GM21528 (cell line): ENCODE results near the gene EPS8L2.

Experiments used
- ATAC-seq: cut with Tn5 transposase; IDR thresholded peaks from one replicate; pipeline ENCODE4 v1.9.1; 2021; ENCODE audit warnings: mild to moderate bottlenecking, moderate library complexity; ENCODE audit not compliant: unreplicated experiment, low FRiP score

Gene EPS8L2

DNA sequence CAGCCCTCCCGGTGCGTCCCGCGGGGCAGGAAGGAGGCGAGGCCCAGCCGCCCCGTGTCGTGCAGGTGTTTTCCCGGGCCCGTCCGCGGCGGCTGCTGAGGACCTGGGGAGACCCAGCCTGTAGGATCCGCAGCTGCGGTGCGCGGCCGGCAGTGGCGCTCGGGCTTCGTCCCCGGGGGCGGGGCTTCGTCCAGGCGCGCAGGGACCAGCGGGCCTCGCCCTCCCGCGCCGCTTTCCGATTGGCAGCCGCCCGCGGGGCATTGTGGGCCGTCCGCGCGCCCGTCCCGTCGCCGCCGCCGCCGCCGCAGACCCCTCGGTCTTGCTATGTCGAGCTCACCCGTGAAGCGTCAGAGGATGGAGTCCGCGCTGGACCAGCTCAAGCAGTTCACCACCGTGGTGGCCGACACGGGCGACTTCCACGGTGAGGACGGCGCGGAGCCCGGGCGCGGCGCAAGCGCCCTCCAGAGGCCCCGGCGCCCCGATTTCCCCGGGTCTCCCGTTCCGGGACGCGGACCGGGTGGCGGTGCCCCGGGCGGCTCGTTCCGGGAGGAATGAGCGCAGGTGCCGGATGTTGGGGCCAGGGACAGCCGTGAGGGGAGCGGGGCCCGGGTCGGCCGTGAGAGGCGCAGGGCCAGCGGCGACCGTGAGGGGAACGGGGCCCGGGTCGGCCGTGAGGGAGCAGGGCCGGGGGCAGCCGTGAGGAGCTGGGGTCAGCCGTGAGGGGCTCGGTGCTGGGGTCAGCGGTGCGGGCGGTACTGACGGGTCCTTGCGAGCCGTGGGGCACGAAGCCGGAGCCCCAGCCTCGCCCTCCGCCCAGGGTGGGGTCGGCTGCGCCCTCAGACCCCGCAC lies 41.4 kb downstream of the EPS8L2 start, which contains the start of gene TALDO1:
TALDO1 (plus strand) TSS at position 307 of the 849 bp plus-strand sequence; CDS start at position 325, 18 bp downstream.
- ATAC-seq = peak; percentile 85

DNA sequence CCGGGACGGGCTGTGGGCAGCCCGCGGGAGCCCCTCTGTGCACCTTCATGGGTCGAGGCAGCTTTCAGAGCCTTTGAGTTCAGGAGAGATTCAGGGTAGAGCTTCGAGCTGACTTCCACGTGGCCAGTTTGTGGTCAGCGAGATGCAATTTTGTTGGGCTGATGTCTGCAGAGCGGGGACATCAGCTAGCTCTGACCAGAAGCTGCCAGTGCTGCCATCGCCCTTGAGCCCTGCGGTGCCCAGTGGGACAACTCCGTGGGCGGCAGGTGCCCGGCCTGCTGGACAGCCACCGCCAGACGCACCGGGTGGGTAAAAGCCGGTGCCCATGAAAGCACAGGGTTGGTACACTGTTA lies 42.0 kb downstream of the EPS8L2 start:
- ATAC-seq = peak; percentile 11

DNA sequence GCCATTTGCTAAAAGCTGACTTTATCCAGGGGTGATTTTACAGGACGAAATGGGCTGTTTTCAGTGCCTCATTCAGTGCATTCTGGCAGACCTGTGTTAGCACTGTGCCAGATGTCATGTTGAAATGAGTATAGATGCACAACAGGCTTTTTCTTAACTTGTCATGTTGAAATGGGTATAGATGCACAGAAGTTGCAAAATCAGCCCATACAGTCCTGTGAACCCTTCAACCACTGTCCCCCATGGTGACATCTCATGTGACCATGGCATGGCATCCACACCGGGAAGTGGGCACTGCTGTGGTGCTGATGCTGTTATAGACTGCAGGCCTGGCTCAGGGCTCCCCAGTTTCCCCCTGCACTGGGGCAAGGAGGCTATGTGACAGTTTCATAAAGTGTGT lies 43.7 kb downstream of the EPS8L2 start:
- ATAC-seq = no peak

DNA sequence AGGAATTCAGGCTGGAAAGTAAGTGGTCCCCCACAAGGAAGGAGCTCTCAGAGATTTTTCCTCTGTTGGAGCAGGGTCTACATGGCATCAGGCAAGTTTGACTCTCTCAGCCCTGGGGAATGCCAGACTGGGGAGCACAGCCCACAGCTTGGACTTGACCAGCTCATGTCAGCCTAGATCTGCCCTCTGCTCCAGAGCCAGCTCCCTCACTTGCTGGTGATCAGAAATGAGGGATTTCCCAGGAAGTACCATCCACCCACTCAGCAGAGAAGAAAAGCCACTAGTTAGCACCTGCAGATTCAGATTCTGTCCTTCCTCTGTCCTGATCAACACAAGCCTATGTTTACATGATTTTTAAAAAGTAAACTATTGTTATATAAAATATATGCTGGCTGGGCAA lies 54.2 kb downstream of the EPS8L2 start:
- ATAC-seq = no peak

DNA sequence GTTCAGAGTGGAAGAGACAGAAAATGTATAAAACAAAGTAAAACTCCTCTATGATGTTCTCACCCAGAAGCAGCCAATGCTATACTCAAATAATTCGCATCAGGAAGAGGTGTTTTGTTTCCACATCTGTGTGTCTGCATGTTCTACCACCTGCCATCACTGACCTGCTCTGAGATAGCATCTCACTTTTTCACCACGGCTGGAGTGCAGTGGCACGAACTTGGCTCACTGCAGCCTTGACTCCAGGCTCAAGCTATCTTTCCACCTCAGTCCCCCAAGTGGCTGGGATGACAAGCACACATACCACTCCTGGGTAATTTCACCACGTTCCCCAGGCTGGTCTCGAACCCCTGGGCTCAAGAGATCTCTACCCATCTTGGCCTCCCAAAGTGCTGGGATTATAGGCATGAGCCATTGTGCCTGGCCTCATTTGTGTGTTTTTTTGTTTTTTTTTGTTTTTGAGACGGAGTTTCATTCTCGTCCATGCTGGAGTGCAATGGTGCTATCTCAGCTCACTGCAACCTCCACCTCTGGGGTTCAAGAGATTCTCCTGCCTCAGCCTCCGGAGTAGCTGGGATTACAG lies 55.6 kb downstream of the EPS8L2 start:
- no peak for ATAC-seq

DNA sequence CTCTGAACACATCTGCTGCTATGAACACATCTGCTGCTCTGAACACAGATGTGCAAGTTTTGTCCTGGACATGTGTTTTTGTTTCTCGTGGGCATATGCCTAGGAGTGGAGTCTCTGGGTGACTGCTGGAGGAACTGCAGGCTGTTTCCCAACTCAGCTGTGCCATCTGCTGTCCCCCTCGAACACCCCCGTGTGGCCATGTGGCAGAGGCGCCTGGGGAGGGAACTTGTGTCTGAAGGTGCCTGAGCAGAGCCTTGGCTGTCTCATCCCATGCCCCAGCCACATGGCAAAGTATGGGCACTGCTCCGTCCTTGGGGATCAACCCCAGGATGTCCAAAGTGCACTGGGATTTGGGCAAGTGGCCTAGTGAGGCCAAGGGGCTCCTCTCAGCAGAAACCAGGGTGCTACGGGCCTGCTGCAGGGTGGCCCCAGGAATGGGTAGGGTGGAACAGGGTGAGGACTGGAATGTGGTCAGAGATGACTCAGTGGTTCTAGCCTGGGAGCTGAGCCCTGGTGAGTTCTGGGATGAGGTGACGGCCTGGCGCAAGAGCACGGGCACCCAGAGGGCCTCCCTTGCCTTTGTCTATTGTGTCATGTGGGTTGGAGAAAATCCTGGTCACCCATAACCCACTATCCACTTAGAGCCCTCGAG lies 56.5 kb downstream of the EPS8L2 start:
- ATAC-seq = no peak

DNA sequence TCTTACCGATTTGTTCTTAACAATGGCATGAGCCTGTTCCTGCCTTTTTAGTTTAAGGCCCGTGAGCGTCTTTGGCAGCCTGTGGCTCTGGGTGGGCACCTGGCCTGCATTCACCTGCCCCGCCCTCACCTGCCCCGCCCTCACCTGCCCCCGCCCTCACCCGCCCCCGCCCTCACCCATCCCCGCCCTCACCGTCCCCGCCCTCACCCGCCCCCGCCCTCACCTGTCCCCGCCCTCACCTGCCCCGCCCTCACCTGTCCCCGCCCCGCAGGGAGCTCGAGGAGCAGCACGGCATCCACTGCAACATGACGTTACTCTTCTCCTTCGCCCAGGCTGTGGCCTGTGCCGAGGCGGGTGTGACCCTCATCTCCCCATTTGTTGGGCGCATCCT lies 57.0 kb downstream of the EPS8L2 start:
- ATAC-seq = no peak

DNA sequence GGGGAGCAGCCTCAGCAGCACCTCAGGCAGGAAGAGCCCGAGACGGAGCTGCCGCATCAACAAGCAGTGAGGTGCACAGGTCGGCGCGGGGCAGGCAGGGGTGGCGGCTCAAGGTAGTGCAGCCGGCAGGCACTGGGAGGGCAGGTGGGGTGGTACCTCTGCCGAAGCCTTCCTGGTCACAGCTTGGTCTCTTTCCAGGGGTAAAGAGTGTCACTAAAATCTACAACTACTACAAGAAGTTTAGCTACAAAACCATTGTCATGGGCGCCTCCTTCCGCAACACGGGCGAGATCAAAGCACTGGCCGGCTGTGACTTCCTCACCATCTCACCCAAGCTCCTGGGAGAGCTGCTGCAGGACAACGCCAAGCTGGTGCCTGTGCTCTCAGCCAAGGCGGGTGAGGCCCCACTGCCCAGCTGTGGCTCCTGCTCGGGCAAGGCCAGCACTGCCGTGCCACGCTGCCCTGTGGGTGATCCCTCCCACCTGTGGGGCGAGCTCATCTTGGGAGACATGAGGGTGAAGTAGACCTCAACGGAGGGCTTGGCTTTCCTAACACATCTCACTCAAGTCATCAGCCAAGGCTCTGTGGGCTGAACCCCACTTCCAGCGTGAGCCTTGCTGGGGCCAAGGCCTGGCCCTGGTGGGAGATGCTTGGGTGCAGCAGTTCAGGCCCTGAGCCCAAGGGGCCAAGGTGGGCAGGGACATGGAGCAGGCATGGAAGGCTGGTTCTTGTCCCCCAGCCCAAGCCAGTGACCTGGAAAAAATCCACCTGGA lies 57.7 kb downstream of the EPS8L2 start:
- ATAC-seq = no peak

DNA sequence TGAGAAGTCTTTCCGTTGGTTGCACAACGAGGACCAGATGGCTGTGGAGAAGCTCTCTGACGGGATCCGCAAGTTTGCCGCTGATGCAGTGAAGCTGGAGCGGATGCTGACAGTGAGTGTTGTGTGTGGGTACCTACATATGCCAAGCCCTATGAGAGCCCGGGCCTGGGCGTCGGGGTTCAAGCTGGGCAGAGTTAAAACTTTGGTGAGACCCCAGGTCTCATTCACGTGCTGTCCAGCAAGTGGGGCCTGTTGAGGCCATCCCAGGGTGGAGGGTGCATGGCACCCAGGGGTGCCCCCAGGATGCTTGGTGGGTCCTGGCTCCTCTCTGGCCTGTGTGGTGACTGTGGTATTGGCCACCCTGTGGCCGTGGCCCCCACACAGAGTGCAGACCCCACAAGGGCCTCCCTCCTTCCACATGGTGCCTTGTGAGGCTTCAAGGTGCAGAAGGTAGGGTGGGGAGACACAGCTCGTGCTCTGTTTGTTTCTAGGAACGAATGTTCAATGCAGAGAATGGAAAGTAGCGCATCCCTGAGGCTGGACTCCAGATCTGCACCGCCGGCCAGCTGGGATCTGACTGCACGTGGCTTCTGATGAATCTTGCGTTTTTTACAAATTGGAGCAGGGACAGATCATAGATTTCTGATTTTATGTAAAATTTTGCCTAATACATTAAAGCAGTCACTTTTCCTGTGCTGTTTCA lies 58.4 kb downstream of the EPS8L2 start:
- no peak for ATAC-seq

DNA sequence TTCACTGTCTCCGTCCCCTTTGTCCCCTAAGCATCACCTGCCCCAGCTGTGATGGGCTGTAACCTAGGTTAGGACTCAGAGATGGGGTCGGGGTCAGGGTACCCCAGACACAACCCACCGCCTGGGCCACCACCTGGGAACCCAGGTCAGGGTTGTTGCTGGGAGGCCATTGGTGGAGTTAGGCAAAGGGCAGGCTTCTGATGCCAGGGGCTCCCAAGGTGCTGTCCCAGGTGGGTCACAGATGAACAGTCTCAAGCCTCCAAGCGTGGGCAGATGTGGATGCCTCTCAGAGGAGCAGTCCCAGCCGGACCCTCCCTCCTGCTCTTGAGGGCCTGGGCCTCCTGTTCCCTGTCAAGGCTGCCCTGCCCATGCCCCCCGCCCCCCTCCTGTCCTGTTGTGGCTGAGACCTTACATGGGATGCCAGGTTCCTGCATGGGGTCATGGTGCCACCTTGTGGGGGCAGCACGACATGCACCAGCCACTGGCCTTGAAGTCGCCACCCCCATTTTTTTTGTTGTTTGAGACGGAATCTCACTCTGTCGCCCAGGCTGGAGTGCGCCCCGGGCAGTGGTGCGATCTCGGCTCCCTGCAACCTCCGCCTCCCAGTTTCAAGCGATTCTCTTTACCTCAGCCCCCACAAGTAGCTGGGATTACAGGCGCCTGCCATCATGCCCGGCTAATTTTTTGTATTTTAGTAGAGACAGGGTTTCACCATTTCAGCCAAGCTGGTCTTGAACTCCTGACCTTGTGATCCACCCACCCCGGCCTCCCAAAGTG lies 59.2 kb downstream of the EPS8L2 start:
- ATAC-seq = no peak

DNA sequence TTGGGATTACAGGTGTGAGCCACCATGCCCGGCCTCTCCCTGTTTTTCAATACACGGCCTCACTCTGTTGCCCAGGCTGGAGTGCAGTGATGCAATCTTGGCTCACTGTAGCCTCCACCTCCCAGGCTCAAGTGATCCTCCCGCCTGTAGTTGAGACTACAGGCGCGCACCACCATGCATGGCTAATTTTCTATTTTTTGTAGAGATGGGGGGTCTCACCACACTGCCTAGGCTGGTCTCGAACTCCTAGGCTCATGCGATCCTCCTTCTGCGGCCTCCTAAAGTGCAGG lies 59.7 kb downstream of the EPS8L2 start:
- no peak for ATAC-seq

DNA sequence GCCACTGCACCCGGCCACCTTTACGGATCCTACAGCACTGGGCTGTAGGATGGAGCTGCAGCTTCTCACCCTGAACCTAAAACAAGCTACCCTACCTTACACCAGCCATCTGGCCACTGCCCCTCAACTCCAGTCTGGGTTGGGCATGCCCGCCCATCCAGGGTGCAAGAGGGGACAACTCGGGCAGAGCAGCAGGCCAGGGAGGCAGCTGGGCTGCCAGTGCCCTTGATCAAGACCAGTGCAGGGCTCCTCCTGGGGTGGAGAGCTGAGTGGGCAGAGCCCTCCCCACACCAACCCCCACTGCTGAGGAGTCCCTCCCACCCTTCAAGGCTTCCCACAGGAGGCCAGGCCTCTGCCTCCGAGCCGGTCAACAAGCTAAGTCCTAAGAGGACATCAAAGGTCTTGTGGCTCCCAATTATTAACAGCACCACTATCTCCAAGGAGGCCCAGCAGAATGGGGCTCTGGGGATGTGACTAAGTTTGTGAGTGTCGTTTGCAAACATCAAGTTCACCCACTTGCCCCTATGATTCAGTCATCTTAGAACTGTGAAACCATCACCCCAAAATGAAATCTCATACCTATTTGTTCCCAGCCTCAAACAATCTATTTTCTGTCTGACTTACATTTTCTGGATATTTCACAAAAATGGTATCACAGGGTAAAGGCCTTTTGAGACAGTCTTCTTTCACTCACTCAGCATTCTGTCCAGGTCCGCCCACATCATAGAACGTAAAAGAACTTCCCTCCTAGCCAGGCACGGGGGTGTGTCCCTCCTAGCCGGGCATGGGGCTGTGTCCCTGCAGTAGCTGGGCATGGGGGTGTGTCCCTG lies 60.3 kb downstream of the EPS8L2 start:
- no peak for ATAC-seq

DNA sequence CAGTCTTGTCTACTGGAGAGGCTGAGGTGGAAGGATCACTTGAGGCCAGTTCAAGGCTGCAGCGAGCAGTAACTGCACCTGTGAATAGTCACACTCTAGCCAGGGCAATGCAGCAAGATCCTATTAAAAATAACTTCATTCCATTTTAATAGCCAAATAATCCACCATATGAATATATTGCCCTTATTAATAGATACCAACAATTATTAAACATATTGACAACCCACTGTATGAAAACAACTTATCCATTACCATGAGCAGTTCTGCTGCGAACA lies 60.8 kb downstream of the EPS8L2 start:
- ATAC-seq = no peak

DNA sequence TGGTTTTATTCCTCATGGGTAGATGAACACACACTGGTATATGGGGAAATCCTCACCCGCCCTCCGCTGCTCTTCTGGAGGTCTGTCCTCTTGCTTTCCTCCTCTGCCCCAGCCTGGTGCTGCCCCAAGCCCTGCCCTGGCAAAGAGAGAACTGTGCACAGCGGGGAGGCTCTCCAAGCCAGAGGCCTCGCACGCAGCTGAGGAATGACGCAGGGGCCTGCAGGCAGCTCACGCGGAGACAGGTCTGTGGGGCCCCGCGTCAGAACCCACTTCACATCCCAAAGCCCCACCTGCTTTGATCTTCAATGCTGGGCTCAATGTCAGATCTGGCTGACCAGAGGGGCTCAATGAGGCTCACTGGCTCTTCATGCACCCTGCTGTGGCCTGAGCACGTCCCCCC lies 61.2 kb downstream of the EPS8L2 start:
- ATAC-seq = no peak

DNA sequence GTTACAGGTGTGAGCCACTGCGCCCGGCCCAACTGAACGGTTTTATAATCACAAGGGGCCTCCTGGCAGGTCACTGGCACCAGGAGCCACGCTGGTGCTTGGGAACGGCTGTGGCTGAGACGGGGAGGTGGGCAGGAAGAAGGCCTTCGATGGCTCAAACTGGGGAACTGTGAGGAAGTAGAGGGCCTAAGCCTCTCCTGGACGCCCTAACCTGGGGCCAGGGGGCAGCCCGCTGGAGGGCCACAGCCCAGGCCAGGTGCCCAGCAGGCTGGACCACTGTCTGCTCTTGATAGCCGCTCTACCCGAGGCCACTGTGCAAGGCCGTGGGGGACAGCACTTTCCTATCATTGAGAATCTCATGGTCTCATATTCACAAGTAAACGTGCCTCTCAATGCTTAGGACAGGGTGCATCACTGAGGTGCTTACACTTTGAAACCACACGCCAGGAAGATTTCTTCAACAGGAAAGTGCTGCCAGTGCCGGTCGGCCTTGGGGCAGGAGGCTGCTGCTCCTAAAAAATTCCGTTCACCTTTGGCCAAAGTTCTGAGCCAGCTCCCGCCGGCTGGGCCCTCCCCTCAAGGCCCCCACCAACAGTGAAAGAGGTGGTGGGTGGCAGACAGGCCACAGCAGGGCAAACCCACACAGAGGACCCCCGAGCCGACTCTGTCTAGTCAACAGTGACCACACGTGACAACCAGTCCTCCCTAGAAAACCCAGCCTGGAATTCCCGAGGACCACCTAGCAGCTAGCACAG lies 64.0 kb downstream of the EPS8L2 start:
- no peak for ATAC-seq

DNA sequence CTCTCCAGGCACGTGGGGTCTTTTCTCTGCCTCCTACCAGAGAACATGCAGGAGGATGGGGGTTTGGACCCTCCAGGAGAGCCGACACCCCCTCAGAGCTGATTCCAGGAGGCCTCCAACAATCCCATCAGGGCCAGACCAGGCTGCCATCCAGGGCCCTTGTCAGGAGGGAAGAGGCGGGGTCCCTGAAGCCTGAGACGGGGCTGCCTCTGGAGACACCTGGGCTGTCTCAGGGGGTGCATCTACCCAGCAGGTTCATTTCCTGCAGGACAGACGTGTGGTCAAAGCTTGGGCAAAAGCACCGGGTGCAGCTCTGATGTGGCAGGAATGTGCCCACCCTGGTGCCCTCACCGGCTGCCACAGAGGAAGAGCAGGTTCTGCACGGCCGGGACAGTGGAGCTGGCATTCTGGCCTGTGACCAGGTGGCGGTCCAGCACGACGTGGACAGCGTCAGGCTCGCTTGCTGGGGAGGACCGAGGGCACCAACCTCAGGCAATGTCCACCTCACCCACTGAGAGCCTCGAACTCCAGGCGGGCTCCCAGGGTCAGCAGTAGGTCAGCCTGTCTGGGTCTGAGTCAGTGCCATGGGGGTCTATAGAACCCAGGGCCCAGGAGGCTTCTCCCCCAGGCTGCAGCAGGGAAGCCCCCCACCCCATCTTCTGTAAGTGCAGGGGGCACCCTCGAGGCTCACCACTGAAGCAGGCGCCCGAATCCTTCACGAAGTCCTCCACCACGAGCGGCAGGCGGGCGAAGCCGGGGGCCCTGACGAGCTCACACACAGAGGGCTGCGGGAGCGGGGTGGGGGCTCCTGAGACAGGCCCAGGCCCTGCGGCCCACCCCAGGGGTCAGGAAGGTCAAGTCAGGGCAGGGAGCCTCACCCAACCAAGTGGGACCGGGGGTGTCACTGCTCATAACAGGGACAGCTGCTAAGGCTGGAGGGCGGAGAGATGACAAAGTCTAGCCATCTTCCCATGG lies 64.9 kb downstream of the EPS8L2 start:
- no peak for ATAC-seq

DNA sequence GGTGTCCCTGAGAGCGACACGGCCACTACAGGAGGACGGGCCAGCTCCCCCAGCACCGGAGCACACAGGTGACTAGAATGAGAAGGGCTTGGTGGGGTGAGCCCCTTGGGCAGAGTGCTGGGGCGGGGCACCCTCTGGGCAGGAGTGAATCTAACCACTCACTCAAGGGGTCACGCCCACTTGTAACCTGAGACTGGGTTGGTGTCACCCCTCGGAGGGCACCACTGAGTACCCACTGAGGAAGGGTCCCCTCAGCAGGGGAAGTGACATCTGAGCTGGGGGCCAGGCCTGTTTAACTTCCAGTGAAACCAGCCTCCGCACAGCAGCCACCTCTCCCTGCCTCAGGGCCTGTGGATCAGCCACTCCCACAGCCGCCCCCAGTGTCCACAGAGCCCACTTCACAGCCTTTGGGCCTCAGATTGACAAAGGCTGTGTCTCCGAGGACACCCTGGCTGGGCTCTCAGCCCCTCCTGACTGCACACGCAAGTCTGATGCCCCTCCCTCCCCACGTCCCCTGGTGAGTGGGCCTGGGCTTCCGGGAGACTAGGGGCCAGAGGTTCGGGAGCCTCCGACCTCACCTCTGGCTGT lies 65.7 kb downstream of the EPS8L2 start:
- ATAC-seq = no peak
